ENCODE measurements around the gene NUP93.
"Not testable (repeated sequence)": the region's sequence is repeated elsewhere in the genome, so short reads cannot be mapped to it uniquely, and the experiment has no call there.

Gene NUP93

DNA sequence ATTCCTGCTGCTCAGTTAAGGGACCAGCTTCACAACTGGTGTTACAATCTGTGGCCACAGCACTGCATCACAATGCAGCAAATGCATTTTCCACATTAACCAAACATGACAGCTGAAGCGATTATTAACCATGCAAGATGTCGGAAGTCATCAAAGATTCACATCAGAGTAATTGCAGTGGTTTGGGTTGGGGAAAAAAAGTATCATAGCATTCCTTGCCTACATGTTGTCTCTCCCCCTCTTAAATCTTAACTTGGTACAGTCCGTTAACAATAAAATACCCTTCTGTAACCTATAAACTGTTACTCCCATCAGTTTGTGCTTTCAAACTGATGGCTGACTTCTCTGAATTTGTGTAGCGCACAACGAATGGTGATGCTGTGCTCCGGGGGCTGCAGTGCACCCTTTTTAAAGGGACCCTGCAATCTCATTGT is 51.6 kb downstream of the NUP93 start:
- DNase-seq, result no peak

DNA sequence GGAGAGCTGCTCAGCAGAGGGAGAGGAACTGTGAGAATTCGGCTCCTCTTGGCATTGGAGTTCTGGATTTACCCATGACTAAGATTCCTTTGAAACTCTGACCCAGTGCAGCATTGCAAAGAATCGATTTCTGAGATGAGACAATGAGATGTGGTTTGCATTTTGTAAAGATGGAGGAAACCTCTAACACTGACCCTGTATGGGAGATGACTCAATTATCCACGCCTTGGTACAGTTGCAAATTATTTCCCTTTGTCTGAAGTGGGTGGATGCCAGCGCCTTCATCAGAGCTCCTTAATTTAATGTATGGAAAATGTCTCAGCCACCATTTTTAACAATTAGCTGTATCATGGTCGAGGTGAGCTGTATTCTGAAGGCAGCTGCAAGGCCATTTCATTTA is 53.4 kb downstream of the NUP93 start:
- no peak for DNase-seq

DNA sequence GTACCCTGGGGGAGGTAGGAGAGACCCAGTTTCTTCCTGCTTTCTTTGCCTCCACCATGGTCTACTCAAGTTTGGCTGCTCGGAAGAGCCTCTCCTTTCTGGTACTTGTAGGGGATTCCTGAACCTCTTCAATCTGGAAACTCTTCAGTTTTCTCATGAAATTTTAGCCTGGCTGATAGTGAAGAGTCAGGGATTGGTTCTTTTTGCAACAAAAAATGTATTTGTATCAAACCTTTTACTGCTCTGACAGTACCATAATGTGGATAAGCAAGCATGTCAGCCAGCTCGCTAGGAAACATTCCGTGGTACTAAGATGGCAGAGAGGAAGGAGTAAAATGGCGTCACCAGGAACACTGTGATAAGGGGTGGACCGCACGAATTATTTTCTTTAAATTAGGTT is 55.4 kb downstream of the NUP93 start:
- no peak for DNase-seq

DNA sequence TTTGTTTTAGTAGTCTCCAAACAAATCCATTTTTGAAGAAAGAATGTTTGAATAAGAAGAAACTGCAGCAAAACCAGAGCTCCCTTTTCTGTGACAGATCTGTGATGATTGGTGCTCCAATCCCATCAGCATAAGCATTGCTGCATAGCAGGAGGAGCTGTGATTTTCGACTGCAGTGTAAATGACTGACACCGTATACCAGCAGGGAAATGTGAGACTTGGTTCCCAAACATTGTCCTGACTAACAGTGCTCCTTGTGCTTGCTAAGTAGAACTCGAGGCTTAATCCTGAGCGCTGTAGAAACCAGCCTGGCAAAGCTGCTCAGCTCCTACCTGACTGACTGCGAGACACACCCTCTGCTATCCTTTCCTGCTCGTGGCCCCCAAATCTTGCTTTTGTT is 57.2 kb downstream of the NUP93 start:
- no peak for DNase-seq

DNA sequence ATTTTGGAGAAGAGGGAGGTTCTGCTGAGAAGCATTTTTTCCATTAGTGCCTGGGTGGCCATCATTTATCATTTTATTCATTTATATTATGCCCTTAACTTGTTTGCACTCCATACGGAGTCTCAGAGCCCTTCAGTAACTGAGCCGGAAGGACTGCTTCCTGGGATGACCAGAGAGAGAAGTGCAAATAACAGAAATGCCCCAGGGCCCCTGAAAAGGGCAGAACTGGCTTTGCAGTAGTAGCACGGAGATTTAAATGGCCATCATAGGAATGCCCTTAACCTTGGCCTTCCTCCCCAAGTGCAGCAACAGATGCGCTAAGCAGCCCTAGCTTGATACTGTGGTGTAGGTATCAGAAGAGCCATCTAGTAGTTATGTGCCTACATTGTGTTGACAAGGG is 58.5 kb downstream of the NUP93 start:
- DNase-seq, result no peak

DNA sequence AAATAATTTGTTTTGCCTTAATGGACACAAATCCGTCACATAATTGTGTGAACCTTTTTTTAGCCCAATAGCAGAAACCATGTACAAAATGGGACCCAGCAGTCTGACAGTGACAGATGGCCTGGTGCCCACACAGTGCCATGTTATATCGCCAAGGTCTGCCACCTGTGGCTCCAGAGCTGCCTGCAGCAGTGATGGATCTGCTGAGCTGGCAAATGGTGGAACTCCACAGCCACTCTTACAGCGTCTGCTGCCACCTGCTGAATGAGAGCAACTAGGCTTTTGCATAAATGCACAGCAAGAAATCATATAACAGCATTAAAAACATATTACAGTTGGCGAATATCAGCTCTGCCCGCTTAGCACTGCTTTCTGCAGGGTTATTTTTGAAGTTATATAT is 59.4 kb downstream of the NUP93 start:
- no peak for DNase-seq

DNA sequence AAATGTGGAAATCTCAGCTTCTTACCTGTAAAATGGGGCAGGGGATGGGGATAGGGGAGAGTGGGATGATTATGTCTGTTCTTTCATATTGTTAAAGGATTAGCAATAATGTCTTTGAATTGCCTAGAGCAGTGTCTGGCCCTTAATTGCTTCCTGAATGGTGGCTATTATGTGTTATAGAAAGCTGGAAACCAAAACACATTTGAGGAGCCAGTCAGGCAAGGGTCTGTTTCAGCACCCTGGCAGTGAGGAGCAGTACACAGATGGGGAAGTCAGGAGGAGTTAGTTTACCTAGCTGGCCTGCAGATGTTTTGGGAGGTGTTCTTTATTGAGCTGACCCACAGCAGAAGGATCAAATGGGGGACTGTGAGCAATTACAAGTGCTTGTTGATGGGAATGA is 63.0 kb downstream of the NUP93 start:
- peak; percentile 53 for DNase-seq

DNA sequence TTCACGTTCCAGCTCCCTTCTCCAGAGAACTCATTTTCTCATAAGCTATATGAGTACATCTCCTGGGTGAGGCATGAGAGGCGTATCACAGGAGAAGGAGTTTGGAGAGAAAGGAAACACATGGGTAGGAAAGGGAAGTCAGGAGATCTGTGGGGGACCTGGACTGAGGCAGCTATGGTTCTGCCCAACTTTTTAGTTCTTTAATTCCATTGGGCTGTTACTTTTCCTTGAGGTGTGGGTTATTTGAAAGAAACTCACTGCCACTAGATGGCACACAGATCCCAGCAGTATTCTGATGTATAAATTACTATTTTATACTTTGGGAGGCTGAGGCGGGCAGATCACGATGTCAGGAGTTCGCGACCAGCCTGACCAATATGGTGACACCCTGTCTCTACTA is 63.6 kb downstream of the NUP93 start:
- no peak for DNase-seq

DNA sequence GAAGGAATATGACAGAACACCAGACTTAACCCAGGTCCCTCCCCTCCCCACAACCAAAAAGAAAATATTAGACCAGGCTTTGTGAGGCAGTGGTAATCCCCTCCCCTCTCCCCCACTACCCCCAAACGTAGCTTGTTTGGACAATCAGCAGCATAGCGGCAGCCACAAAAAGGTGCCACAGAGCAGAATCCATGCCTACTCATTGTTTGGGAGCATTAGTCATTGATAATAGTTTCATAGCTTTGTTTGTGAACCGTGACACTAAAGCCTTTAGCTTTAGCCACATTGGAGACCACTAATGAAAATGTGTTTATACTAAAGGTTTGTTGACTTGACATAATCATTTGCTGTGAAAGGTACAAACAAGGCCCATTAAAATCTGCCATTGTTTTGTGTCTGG is 65.1 kb downstream of the NUP93 start:
- DNase-seq, result no peak

DNA sequence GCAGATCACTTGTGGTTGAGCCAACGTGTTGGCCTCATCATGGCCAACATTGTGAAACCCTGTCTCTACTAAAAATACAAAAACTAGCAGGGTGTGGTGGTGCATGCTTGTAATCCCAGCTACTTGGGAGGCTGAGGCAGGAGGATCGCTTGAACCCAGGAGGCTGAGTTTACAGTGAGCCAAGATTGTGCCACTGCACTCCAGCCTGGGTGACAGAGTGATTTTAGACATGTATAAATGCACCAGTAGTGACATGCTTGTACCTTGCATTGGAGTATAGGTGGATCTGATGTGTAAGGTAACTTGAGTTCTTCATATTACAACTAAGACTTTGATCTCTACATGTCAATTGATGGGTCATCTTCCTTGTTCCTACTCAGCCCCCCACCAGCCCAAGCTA is 67.1 kb downstream of the NUP93 start:
- DNase-seq, result not testable (repeated sequence)

DNA sequence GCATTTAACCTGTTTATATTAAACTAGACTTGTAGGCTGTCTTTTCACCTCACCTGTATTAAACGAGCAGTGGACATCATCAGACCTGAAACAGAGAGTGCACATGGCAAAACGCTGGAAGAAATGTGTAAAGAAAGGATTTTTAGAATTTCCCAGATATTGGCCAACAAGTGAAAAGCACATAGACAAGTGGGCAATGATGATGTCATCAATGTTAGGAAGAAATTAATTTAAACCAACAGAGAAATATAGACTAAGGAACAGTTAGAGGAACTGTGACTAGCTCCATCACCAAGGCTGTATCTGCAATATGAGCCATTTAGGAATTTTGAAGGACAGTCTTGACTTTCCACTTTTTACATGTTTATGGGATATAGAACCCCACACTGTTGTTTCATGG is 67.9 kb downstream of the NUP93 start:
- no peak for DNase-seq

DNA sequence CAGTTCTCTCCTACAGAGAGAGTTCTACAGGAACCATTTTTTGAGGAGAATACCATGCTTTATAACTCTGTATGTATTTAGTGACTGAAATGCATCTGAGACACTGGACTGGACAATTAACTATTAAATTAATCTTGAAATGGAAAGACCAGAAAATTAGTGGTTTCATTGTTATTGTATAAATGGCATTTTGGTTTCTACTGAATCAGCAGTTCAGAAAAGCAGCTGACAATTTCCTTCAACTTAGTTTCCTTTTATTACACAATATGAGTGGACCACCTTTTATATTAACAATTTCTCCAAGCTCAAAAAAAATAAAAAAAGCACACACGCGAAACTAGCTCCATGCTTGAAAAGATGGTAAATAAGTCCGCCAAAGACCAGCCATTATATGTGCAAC is 69.0 kb downstream of the NUP93 start:
- DNase-seq, result no peak

DNA sequence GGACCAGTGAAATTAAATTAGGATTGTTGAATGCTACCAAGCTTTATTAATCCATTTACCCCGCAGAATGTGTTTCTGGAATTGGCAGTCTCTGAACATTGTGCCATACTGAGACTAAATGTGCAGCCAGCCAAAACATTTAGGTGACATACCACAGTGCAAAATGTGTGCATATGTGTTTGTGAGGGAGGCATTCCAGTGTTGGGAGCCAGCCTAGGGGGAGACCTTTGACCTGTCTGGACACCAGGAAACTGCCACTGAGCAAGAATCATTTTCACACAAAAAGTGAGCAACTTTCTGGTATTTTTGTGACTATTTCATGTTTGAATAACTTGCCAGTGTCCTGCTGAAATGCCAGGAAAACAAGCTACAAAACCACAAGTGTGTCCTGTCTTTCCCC is 70.4 kb downstream of the NUP93 start:
- no peak for DNase-seq

DNA sequence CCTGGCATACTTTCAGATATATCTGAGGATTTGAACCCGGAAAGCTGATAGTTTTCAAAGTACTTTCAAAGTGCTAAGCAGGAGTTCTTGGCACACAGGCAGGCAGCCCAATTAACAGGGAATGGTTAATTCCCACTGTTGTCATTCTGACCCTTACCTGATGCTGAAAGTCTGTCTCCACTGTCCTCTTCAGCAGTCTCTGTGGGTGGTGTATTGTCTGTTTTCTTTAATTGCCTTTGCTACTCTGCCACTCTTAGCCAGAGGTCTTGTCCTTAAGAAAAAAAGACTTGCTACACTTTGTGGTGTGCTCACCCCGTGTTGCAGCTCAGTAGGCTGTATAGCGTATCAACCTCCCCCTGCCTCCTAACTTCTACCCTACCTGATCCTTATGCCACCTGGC is 71.8 kb downstream of the NUP93 start:
- DNase-seq, result no peak

DNA sequence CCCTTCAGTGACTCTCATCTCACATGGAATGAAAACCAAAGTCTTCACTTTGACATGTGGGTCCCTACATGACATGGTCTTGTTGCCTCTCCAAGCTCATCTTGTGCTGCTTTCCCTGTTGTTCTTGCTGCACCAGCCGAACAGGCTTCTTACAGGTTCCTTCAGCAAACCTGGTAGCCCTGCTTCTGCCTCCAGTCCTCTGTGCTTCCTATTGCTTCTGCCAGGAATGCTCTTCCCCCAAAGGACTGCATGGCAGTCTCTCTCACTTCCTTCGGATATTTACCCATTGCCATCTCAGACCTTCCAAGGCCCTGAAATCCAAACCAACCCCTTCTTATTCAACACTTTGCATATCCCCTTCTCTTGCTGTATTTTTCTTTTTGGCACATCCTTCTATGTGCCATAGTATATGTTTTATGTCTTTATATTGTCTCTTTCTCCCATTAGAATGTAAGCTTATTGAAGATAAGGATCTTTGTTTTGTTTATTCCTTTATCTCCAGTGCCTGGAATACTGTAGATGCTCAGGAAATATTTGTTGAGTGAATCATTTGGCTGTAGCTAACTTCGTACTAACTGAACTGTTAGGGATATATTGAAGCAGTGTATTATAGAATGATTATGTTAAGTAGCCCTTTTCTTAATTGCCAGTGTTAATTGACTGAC is 77.2 kb downstream of the NUP93 start:
- DNase-seq, result no peak

DNA sequence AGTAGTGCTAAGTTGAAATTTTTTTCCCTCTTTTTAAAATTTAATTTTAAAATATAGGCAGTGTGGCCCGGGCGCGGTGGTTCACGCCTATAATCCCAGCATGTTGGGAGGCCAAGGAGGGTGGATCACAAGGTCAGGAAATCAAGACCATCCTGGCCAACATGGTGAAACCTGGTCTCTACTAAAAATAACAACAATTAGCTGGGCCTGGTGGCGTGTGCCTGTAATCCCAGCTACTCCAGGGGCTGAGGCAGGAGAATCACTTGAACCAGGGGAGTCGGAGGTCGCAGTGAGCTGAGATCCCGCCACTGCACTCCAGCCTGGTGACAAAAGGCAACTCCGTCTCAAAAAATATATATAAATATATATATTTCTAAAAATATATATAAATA is 77.7 kb downstream of the NUP93 start:
- DNase-seq, result not testable (repeated sequence)

DNA sequence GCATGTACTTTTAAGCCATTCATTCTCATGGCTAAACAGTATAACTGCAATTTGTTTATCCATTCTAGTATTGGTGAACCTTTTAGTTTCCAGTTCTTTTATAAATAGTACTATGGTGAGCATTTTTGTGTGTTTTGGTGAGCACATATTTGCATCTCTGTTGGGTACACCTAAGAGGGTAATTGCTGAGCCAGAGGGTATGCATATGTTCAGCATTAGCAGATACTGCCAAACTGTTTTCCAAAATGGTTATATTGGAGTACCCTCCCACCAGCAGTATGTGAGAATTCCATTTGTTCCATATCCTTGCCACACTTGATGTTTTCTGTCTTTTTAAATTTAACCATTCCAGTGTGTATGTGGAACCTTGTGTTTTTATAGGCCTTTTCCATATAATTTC is 81.0 kb downstream of the NUP93 start:
- no peak for DNase-seq

DNA sequence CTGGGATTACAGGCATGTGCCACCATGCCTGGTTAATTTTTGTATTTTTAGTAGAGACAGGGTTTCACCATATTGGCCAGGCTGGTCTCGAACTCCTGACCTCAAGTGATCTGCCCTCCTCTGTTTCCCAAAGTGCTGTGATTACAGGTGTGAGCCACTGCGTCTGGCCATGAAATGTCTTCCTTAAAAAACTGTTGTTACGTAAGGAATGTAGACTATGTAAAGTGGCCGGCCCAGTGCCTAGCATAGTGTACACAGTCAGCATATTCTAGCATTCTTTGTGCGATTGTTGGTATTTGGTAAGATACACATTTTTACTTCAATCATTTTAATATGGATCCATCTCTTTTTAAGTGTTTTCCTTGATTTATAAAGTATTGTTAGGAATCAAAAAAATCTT is 81.7 kb downstream of the NUP93 start:
- DNase-seq, result not testable (repeated sequence)

DNA sequence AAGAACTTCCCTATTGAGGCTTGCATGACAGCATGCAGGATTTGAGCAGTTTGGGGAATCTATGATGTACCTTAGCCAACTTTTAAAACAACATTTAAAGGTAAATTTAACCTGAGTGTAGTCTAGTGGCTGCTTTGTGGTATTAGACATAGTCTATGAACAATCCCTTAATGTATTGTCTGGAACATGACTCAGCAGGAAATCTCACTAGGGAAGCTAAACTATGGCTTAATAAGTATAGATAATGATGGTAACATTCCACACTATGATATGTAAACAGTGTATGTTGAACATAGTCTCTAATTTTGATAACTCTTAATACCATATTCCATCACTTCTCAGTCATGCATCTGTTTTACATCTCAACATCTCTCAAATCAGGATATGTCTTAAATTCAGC is 83.0 kb downstream of the NUP93 start:
- DNase-seq, result no peak

DNA sequence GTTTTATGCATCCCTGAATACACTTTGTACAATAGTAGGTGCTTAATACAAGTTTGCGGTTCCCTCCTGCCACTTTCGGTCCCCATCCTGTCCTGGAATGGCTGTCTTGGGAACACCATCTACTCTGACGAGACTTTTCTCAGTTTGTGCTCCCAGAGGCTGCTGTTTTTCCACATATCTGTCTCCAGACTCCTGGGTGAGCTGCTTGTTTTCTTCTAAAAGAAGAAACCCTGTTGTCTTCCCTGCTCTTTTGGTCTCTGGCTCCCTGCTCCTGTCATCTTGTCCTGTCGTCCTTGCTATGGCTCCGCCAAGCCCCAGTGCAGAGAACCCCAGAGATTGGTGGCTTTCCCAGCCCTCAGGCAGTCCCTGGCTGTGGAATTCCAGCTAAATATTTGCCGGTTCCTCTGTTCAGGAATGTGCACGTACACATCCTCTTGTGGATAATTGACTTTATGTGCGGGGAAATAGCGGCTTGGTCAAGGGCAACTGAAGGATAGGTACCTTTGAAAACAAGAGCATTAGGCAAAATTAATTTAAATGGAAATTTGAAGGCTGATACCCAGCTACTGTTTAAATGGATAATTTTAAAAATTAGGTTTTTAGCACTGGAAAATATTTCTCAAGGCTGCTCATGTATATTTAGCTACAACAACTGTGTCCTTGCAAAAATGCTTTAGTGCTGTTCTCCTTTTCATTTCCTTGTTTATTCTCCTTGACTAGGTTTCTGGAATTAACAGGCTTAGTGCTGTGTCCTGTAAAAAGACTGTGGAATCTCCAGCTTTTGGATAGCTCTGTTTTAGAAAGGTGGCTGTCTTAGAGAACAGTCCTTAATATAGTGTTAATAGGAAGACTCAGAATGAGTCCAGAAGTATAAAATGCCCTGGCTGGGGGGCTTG is 84.9 kb downstream of the NUP93 start:
- DNase-seq, result no peak

DNA sequence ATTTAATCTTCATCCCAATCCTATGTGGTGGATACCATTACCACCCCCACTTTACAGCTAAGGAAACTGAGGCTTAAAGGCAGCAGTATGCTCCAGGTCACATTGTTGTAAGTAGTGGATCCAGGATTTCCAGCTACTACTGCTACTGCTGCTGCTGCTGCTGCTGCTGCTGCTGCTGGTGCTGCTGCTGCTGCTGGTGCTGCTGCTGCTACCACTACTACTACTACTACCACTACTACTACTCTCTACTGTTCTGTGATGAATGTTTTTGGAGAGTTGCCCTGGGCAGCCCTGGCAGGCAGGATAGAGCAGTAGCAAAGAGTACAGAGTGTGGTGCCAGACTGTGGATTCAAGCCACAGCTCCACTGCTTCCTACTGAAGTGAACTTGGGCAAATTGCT is 85.8 kb downstream of the NUP93 start:
- DNase-seq, result no peak

DNA sequence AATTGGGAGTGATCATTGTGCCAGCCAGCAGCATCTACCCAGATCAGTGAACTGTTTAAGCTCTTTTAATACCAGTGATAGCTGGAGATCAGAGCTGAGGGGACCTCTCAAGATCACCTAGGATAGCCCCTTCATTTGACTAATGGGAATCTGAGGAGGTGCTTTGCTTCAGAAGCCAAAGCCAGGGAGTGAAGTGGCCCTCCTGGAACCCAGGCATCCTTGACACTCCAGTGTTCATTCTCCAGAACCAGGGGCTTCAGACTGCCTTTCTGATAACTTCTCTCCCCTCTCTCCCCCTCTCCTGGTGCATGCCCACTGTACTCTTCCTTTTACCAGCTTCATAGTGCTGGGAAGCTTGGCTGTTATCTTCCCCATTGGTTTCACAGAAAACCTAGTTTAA is 87.1 kb downstream of the NUP93 start:
- DNase-seq, result no peak

DNA sequence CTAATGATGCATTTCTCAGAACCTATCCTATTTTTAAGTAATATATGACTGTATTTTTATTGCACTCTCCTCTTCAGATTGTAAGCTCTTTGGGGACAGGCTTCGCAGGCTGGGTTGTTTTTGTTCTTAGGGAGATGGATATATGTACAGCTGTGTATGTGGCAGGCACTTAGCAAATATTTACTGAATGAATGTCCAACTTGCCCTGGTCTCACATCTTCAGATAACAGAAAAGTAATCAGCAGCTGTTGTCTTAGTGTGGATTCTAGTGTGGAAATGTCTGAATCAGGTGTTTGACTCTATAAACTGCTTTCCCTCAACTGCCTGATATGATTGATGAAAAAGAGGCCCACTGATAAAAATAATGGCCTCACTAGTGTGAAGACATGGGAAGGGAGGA is 88.0 kb downstream of the NUP93 start:
- DNase-seq, result no peak

DNA sequence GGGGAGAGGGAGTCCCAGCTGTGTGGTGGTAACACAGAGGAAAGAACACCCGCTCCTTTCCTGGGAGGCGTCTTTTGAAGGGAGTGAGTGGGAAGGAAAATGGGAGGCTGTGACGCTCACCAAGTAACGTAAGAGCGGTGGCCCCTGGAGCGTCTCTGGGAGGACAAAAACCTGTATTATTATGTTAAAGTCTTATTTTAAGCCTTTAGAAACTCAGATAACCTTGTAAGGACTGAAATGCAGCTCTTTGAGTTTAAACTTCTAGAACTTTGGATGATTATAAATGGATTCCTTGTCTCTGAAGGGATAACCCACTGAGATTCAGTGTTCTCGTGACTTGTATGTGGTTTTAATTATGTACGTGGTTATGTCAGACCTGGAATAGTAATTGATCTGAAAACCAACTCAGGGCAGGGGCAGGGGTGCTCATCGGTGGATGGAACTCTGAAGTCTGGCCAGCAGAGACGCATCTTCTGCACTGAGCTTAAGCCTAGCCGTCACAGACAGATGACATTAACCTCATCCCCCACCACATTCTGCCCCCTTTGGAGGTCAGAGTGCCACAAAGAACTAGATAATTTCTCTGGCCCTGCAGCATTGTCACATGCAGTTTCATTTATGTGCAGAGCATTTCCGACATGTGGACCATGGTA is 93.3 kb downstream of the NUP93 start:
- DNase-seq, result no peak

Measured in NCI-H748 treated with DMSO at 0.1 percent for 48 hours (cell line).